Spleen (tissue), 11 donors: ENCODE results near the gene PNLIPRP2. TPM values are rescaled to one million over a fixed set of nuclear protein-coding genes. Genes with fewer than 3 reads are reported as not detected.

Experiments used
- DNase-seq: peaks from one replicate; pipeline ENCODE4 v3.0.0-alpha.2; 2020
- H3K27ac ChIP-seq, 8 donors: fragments of 200-600 bp; sonication (generic) in 7 of 8; 1 replicate in 4 of 8; 2 replicates in 4 of 8; pipeline versions ENCODE4 v1.5.0 to v1.8.0; 2016 to 2021; ENCODE audit warnings: inconsistent platforms in 4 of 8, mild to moderate bottlenecking in 4 of 8, moderate library complexity in 1 of 8
- H3K27me3 ChIP-seq, 7 donors: fragments of 200-600 bp; sonication (generic) in 6 of 7; replicated peaks in 1 of 7; 1 replicate in 4 of 7; 2 replicates in 3 of 7; pipeline versions ENCODE4 v1.5.0 to v1.8.0; 2016 to 2021; ENCODE audit warnings: inconsistent platforms in 3 of 7, mild to moderate bottlenecking in 1 of 7
- H3K36me3 ChIP-seq, 6 donors: fragments of 200-600 bp; sonication (generic) in 5 of 6; 1 replicate in 4 of 6; 2 replicates in 2 of 6; pipeline versions ENCODE4 v1.5.0 to v1.8.0; 2016 to 2021; ENCODE audit warnings: inconsistent platforms in 2 of 6
- H3K4me1 ChIP-seq, 6 donors: fragments of 200-600 bp; sonication (generic) in 5 of 6; 1 replicate in 3 of 6; 2 replicates in 3 of 6; pipeline versions ENCODE4 v1.5.0 to v1.8.0; 2016 to 2021; ENCODE audit warnings: inconsistent platforms in 3 of 6
- H3K4me3 ChIP-seq, 8 donors: fragments of 200-600 bp; sonication (generic) in 7 of 8; 1 replicate in 4 of 8; 2 replicates in 4 of 8; pipeline versions ENCODE4 v1.5.0 to v1.8.0; 2016 to 2021; ENCODE audit warnings: inconsistent platforms in 4 of 8, mild to moderate bottlenecking in 4 of 8, moderate library complexity in 2 of 8
- H3K9me3 ChIP-seq, 8 donors: fragments of 200-600 bp; sonication (generic) in 7 of 8; 1 replicate in 4 of 8; 2 replicates in 4 of 8; pipeline versions ENCODE4 v1.5.0 to v1.8.0; 2016 to 2021; ENCODE audit warnings: inconsistent platforms in 4 of 8
- POLR2A ChIP-seq, 3 donors: fragments of 450-650 bp; IDR thresholded peaks; one replicate each; pipeline ENCODE4 v1.5.1; 2017; ENCODE audit warnings: antibody characterized with exemption in 3 of 3, mild to moderate bottlenecking in 1 of 3
- POLR2AphosphoS5 ChIP-seq, 3 donors: sonication (generic); formaldehyde crosslinking; IDR thresholded peaks; one replicate each; pipeline ENCODE4 v1.5.1; 2017; ENCODE audit warnings: antibody characterized with exemption in 3 of 3
- WGBS, 5 donors: extraction: QIAGEN DNeasy Blood & Tissue Kit in 3 of 5; methylation state at CpG; one replicate each; pipeline versions ENCODE4 v1.1.5 to v1.1.7; 2013 to 2018; 5-methylcytosine and 5-hydroxymethylcytosine counted together
- intact Hi-C: fragments of 100-400 bp; cut with DNase I; formaldehyde crosslinking; loops from one replicate; pipeline ENCODE4 v1.15.0; 2023; ENCODE audit warnings: low total_unique reads
- polyA plus RNA-seq, 3 donors: library from polyadenylated mRNA; stranded (reverse); fragments of 200-250 nt; gene quantifications; one replicate each; pipeline ENCODE4 v1.2.1, GENCODE V29; 2013
- total RNA-seq, 7 donors: library from RNA; depleted of rRNA in 3 of 7; stranded (reverse); fragments of >200 nt in 3 of 7; fragmentation: NEBNext Ultra II Directional in 4 of 7; extraction: Animal tissue kit (Norgen Biotek cat#: 25700) in 4 of 7; gene quantifications; one replicate each; pipeline versions ENCODE4 v1.1.0 to v1.2.1, GENCODE V29; 2016 to 2021
- TF ChIP-seq, protein P1 (sequence below), 11 experiments: fragments of 200-600 bp in 7 of 11; fragments of 450-650 bp in 4 of 11; sonication (generic) in 4 of 11; IDR thresholded peaks in 8 of 11; conservative IDR thresholded peaks in 3 of 11; 1 replicate in 7 of 11; 2 replicates in 4 of 11; pipeline versions ENCODE4 v1.4.0 to v1.8.0; 2016 to 2021; ENCODE audit warnings: antibody characterized with exemption in 11 of 11, inconsistent platforms in 4 of 11, mild to moderate bottlenecking in 1 of 11
- donor health status: healthy with polysubstance abuse.
- donor health status: DM: no; HTN: no; CAD: no; lungs with moderate emphysema.
- donor health status: DM: no; HTN: no; CAD: no.
- donor health status: Bipolar disorder and iron deficiency.
- donor health status: healthy.
- donor health status: DM: no; HTN: no; CAD: no.
- donor health status: DM: yes; HTN: yes; CAD: no.

PNLIPRP2 gene
- total and polyA plus RNA-seq, 10 donors = 0.07 to 0.60 (median 0.26) TPM; not detected in 6

DNA sequence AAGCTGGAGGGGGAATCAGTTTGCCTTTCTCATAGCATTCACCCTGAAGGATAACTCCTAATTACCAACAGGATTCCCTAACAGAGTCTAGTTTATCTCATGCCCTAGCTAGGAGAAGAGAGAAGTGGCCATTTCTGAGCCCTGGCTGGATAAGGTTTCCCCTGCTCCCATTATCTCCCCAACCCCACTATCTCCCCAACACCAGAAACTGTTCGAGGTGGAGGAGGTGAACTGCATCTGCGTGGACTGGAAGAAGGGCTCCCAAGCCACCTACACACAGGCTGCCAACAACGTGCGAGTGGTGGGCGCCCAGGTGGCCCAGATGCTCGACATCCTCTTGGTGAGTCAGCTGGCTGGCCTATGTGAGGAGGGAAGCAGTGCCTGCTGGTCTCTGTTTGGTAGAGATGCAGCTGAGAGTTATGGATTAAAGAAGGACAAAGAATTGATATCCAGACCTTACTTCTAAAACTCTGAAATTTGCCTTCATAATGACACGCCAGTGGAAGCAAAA, 26.2 kb upstream of the PNLIPRP2 start:
- intact Hi-C loops = no loop called here
- H3K27me3 ChIP-seq = peaks cover 0 to 6% (median 0%) of the 10 kb centered on the region in 7 donors
- no peak overlapping the region for H3K27ac ChIP-seq
- WGBS, 5 donors = 81 to 89% (median 84%) methylated on average over 7 of the region's 7 CpGs
- no peaks in the 10 kb centered on the region for H3K9me3 ChIP-seq
- H3K4me3 ChIP-seq = no peak overlapping the region
- DNase-seq = no peak
- TF ChIP-seq, protein P1, sequence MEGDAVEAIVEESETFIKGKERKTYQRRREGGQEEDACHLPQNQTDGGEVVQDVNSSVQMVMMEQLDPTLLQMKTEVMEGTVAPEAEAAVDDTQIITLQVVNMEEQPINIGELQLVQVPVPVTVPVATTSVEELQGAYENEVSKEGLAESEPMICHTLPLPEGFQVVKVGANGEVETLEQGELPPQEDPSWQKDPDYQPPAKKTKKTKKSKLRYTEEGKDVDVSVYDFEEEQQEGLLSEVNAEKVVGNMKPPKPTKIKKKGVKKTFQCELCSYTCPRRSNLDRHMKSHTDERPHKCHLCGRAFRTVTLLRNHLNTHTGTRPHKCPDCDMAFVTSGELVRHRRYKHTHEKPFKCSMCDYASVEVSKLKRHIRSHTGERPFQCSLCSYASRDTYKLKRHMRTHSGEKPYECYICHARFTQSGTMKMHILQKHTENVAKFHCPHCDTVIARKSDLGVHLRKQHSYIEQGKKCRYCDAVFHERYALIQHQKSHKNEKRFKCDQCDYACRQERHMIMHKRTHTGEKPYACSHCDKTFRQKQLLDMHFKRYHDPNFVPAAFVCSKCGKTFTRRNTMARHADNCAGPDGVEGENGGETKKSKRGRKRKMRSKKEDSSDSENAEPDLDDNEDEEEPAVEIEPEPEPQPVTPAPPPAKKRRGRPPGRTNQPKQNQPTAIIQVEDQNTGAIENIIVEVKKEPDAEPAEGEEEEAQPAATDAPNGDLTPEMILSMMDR (IDR thresholded peaks at IDR 0.05 in 8 of 11, conservative IDR thresholded peaks at IDR 0.05 in 3 of 11) = no peak
- TF ChIP-seq POLR2AphosphoS5 (IDR thresholded peaks at IDR 0.05) (no peak), POLR2A (IDR thresholded peaks at IDR 0.05) (no peak)
- H3K4me1 ChIP-seq = no peaks in the 10 kb centered on the region
- H3K36me3 ChIP-seq = no peaks in the 10 kb centered on the region

DNA sequence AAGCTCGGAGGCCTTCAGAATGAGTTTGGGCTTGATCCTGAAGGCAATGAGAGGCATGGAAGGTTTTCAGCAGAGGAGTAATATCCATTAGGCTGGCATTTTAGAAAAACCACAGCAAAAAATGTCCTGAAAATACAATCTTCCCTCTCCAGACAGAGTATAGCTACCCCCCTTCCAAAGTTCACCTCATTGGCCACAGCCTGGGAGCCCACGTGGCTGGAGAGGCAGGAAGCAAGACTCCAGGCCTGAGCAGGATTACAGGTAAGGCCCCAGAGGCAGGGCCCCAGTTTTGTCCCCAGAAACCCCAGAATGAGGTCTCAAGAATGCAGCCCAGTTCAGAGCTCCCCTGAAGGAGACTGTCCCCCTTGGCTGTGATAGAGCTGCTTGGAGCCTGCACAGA, 24.7 kb upstream of the PNLIPRP2 start:
- no peak for DNase-seq
- Histone ChIP-seq H3K4me1 (no peaks in the 10 kb centered on the region), H3K9me3 (no peaks in the 10 kb centered on the region), H3K27me3 (peaks cover 0 to 6% (median 0%) of the 10 kb centered on the region in 7 donors), H3K36me3 (no peaks in the 10 kb centered on the region), H3K27ac (no peak overlapping the region), H3K4me3 (no peak overlapping the region)
- no peak for TF ChIP-seq POLR2A (IDR thresholded peaks at IDR 0.05)
- TF ChIP-seq POLR2AphosphoS5 (IDR thresholded peaks at IDR 0.05) = no peak
- TF ChIP-seq, protein P1 (IDR thresholded peaks at IDR 0.05 in 8 of 11, conservative IDR thresholded peaks at IDR 0.05 in 3 of 11) = no peak
- 58 to 82% (median 78%) methylated on average over 2 of the region's 2 CpGs for WGBS, 5 donors
- intact Hi-C loops = no loop called here

DNA sequence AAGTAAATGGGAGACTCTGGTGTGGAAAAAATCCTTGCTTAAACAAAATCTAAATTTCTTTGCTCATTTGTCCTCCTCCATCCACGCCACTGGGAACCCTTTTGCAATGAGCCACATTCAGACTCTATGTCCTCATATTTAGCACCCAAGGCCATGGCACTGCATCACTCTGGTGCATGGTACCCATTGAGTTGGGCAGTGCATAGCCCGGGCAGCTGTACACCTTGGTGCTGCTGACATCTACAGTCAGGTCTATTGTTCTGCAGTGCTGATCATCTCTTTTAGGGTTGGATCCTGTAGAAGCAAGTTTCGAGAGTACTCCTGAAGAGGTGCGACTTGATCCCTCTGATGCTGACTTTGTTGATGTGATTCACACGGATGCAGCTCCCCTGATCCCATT, 23.2 kb upstream of the PNLIPRP2 start:
- Histone ChIP-seq H3K9me3 (no peaks in the 10 kb centered on the region), H3K4me1 (no peaks in the 10 kb centered on the region), H3K27me3 (peaks cover 0 to 6% (median 0%) of the 10 kb centered on the region in 7 donors), H3K27ac (no peak overlapping the region), H3K4me3 (no peak overlapping the region), H3K36me3 (no peaks in the 10 kb centered on the region)
- intact Hi-C loops = no loop called here
- DNase-seq = no peak
- TF ChIP-seq POLR2AphosphoS5 (IDR thresholded peaks at IDR 0.05) (no peak), POLR2A (IDR thresholded peaks at IDR 0.05) (no peak)
- TF ChIP-seq, protein P1 (IDR thresholded peaks at IDR 0.05 in 8 of 11, conservative IDR thresholded peaks at IDR 0.05 in 3 of 11) = no peak
- 79 to 91% (median 90%) methylated on average over 5 of the region's 5 CpGs for WGBS, 5 donors

DNA sequence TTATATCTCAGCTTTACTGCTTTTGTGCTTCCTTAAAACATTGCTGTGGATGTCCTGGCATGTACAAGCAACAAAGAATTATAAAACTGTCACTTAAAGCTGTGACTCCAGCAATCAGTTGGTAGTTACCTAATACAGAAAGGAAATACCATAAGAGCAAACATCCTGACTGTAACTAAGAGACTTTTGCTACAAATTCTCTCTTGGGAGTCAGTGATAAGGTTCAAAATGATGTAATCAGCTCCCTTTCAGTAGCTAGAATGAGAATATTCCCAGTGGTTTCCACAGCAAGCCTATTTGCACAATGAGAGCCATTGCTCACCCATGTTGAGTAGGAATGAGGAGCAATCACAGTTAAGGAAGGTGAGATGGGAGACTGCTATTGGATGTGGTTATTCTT, 22.4 kb upstream of the PNLIPRP2 start:
- intact Hi-C loops = no loop called here
- Histone ChIP-seq H3K4me1 (no peaks in the 10 kb centered on the region), H3K36me3 (no peaks in the 10 kb centered on the region), H3K9me3 (no peaks in the 10 kb centered on the region), H3K4me3 (no peak overlapping the region), H3K27ac (no peak overlapping the region), H3K27me3 (peaks cover 0 to 6% (median 0%) of the 10 kb centered on the region in 7 donors)
- TF ChIP-seq, protein P1 (IDR thresholded peaks at IDR 0.05 in 8 of 11, conservative IDR thresholded peaks at IDR 0.05 in 3 of 11) = no peak
- TF ChIP-seq POLR2A (IDR thresholded peaks at IDR 0.05) (no peak), POLR2AphosphoS5 (IDR thresholded peaks at IDR 0.05) (no peak)
- DNase-seq = no peak
